HTERT RPE-1 (cell line): ENCODE data around the gene IAH1.
"Not testable (repeated sequence)": the region's sequence is repeated elsewhere in the genome, so short reads cannot be mapped to it uniquely, and the experiment has no call there.

ENCODE experiments used
- in situ Hi-C: fragments of 300-500 bp; cut with MboI; formaldehyde crosslinking; loops from 4 replicates; pipeline ENCODE4 v1.14.3; 2020; ENCODE audit warnings: low sequenced_read_pairs

Gene IAH1

DNA sequence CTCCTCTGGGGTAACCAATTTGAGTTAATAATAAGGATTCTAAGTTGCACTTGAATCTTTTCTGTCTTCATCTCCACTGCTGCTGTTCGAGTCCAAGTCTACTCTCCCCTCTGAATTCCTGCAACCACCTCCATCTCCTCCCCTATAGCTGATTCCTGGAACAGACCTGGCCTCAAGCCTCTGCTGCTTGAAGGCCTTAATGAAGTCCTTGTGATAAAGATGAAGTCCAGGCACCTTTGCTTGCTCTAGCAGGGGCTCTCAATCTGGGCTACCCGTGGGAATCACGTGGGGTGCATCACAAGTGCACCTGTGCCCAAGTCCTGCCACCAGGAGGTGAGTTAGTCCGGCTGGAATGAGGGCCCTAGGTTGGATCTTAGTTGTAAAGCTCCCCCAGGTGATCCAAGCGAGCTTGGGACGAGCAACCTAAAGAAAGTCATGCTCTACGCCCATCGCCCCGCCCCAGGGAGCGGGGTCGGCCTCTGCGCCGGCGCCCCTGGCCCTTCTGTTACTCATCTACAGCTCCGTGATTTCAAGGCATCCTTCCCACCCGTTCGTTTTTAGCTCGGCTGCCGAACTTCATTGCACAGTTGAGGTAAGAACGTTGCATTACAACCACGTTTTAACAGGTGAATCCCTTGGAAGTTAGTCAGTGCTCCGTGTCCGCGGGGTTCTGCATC, 905 bp upstream of the IAH1 start:
- in situ Hi-C loops, result no loop called here

DNA sequence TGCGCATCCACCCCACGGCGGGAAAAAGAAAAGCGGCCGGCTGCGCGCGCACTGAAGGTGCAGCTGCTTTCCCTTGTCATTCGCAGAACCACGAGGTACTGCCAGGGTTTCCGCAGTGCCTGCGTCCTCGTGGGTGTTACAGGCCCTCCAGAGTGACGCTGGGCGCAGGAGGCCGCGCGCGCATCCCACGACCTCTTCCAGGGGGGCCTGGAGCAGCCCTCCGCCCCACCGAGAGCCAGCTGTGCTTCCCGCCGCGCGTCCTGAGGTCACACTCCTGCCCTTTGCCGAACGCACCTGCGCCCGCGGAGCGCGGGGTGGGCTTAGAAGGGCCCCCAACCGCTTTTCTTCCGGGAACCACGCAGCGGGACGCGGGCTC, 378 bp upstream of the IAH1 start:
- in situ Hi-C loops, result no loop called here

GRCh38 chr2:9477914-9478313, 3.6 kb downstream of the IAH1 start:
- in situ Hi-C loops, result no loop called here

DNA sequence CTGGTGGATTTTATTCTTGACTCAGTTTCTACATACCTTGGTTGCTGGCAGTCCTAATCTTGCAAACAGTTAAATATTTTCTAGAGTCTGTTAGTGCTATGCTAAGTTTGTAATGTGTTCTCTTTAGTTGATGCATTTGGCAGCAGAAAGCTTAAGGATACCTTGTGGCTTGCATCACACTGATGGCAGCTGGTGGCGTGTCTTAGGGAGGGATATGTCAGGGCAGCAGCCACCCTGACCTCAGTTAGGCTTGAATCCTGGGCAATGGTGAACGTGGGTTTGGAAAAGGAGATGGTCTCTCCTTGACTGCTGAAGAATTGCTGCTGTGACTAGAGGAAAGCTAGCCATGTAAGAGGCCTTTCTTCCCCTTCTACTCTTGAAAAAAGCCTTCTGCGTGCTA, 4.2 kb downstream of the IAH1 start:
- in situ Hi-C loops, result no loop called here

DNA sequence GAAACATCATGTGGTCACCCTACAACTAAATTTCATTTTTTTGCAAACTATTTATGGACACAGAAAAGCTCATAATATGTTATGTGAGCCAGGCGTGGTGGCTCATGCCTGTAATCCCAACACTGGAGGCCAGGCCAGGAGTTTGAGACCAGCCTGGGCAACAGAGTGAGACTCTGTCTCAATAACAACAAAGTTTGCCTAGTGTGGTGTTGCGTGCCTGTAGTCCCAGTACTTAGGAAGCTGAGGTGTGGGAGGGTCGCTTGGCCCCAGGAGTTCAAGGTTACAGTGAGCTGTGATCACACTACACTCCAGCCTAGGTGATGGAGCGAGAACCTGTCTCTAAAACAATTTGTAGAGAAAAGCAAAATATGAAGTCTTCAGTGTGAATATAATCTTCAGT, 5.8 kb downstream of the IAH1 start:
- in situ Hi-C loops, result no loop called here

DNA sequence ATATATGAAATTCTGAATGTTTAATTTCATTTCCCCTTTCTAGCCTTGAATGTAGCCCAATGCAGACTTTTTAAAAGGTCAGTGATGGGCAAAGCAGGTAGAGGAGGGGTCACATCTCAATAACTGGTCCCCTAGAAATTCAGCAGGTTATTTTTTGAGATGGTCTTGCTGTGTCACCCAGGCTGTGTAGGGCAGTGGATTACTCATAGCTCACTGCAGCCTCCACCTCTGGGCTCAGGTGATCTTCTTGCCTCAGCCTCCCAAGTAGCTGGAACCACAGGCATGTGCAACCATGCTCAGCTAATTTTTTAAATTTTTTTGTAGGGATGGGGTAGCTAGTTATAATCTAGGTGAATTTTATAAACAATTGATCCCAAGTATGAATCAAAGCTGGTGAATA, 8.8 kb downstream of the IAH1 start:
- in situ Hi-C loops, result no loop called here

- in situ Hi-C loops, result no loop called here
These were observed 10.2 kb downstream of the IAH1 start for GRCh38 chr2:9484533-9484932.

DNA sequence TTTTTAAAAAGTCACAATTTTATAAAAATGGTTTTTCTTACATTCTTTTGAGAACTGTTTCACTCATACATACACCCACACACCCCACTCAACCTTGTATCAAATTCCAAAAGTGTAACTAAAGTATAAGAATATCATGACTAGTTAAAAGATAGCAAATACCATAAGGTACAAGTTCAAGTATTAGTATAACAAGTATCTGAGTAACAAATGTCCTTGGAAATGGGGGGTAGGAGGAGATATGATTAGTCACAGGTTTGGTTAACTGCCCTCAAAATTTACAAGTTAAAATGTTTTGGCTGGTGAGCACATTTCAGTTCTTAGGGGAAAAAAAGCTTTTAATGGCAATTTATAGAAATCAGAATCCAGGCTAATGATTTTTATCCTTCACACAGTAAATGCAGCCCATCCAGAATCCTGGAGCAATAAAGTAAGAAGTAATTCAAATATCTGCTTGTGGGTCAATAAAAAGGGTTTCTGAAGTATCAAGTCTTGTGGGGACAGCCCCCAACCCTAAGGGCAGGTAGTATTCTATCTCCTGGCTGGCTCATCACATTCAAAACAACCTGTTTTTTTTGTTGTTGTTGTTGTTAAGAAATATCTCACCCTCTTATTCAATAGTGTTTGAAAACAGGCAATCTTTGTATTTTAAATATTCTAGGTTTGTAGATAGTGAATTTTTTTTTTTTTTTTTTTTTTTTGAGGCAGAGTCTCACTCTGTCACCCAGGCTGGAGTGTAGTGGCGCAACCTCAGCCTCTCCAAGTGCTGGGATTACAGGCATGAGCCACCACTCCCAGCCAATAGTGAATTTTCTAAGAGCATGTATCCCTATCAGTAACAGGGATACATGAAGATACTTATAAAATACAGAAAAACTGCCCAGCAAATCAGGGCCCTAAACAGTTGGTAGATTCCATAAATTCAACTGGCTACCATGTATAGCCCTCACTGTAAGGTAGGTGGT, 14.5 kb downstream of the IAH1 start:
- in situ Hi-C loops, result no loop called here

DNA sequence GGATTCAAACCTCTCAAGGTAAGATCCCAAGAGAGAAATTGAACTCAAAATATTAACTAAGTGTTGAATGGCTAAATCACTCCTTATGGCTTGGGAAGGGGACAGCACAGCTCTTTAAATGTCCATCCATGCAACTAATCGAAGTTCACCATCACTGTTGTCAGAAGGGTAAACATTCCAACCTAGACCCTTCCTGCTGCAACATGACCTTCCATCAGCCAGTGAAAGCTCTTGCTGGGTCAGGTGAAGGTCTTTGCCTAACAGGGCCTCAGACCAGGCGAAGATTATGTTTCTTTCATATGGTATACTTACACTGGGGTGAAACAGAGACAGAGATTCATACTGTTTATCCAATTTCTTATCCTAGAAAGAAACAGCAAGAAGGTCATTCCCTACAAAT, 16.4 kb downstream of the IAH1 start:
- in situ Hi-C loops, result no loop called here

DNA sequence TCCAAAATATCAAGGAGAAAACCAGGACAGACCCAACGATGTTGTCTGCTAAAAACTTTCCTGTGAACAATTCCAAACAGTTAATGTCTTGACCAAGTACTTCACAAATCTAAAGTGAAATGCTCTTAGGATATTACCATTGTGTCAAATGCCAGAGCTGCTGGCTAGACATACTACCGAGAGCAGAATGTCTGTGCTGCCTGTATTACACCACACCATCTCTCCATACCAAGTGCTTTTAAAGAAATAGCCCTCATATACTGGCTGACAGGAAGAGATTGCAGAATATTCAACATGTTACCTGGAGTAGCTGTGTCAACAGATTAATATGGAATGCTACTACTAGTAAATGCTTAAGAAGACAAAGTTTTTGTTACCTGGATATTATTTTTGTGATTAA, 18.6 kb downstream of the IAH1 start:
- in situ Hi-C loops, result no loop called here

DNA sequence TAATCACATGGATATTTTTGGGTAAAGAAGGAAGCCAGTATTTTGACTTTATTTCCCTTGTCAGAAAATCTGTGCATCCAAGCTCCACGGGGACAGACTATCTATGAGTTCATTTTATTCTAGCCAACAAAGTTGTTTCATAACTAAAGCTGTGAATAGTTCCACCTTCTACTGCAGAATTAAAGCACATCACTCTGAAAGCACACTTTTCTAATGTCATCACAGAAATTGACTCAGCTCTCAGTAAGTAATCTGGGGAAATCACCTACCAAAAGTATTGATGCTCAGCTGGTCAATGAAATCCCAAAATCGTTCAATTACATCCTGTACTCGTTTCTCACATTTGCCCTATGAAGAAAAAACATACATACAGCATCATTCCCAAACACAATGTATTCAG, 19.1 kb downstream of the IAH1 start:
- in situ Hi-C loops, result no loop called here

DNA sequence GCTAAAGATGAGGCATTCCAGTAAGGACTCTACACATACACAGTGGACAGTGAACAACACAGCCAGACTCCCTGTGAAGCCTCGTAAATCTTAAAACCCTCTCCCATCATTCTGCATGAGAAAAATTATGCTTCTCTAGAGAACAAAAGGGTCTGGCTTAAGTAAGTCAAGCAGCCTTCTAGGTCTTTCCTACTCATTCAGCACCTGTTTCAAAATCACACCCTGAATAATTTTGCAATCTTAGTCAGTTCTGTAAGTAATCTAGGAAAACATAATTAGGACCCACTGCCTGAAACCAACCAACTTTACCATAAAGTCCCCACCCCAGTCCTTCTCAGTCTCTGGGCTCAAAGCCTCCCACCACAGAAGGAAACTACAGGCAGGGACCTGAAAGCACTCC, 19.7 kb downstream of the IAH1 start:
- in situ Hi-C loops, result no loop called here

DNA sequence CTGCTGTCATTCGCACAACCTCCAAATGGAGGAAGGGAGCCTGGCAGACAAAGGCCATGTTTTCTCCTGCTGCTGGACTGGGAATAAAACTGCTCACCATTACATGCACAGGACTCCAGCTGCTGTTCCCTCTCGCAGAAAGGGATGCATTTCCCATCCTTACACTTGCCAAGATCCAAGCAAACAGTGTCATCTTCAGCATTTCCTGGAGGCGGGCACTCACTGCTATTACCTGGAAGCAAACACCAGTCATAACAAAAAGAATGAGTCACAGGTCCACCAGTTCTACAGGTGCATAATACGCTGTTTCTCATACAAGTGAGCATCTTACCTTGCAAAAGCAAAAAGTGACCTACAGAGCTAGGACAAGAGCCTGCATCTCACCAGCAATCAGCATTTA, 22.7 kb downstream of the IAH1 start:
- in situ Hi-C loops, result no loop called here

GRCh38 chr2:9498210-9498609, 23.9 kb downstream of the IAH1 start:
- in situ Hi-C loops, result no loop called here

GRCh38 chr2:9508931-9509330, 34.6 kb downstream of the IAH1 start:
- in situ Hi-C loops, result no loop called here

GRCh38 chr2:9513946-9514345, 39.6 kb downstream of the IAH1 start:
- in situ Hi-C loops, result not testable (repeated sequence)

- in situ Hi-C loops, result no loop called here
These were observed 42.9 kb downstream of the IAH1 start for GRCh38 chr2:9517118-9517782.

- in situ Hi-C loops, result no loop called here
These were observed 43.8 kb downstream of the IAH1 start for GRCh38 chr2:9518163-9518562.

DNA sequence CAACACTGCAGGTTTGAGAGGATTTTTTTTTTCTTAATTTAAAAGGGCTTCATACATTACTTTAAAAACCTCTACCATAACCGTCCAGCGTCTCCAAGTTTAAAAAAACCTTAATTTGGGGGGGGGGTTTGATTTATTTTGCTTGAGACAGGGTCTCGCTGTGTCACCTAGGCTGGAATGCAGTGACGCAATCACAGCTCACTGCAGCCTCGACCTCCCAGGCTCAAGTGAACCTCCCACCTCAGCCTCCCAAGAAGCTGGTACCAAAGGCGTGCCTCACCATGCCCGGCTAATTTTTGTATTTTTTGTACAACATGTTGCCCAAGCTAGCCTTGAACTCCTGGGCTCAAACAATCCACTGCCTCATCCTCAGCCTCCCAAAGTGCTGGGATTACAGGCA, 44.4 kb downstream of the IAH1 start:
- in situ Hi-C loops, result no loop called here

DNA sequence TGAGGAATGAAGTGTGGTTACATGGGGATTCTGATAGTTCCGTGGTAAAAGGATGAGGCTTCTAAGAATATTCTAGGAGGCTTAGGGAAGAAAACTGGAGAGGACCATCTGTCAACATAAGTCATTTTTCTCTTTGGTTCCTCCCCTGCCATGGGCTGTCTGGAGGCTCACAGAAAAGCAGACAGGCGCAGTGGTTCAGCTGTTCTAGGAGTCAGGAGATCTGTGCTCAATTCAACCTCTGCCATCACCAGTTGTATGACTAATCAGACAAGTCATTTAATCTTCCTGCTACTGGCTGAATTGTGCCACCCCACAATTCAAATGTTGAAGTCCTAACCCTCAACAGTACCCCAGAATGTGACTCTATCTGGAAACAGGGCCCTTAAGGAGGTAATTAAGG, 44.9 kb downstream of the IAH1 start:
- in situ Hi-C loops, result no loop called here

DNA sequence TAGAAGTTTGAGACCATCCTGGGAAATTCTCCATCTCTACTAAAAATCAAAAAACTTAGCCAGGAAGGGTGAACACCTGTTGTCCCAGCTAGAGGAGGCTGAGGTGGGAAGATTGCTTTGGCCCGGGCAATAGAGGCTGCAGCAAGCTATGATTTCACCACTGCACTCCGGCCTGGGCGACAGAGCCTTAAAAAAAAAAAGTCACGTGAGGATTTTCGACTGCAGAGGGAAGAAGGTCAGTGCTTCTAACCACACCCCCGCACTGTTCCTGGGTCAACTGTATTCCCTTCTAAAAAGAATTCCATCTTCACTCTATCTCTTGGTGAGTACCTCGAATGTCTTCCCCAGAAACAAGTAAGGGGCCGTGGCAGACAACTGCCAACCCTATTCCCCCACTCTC, 49.9 kb downstream of the IAH1 start:
- in situ Hi-C loops, result no loop called here

- in situ Hi-C loops, result no loop called here
These were observed 50.9 kb downstream of the IAH1 start for GRCh38 chr2:9525266-9525665.
